Inferior parietal cortex (tissue), 1 donor: ENCODE measurements around the gene PUSL1.

Experiments
- DNase-seq: peaks from one replicate; pipeline ENCODE4 v3.0.0-alpha.2; 2016; ENCODE audit errors: extremely low spot score

Gene PUSL1

GRCh38 chr1:1352786-1353388 lies 44.5 kb downstream of the PUSL1 start:
- DNase-seq = no peak

- DNase-seq = no peak
These were observed 45.2 kb downstream of the PUSL1 start for GRCh38 chr1:1353389-1354151.

GRCh38 chr1:1354271-1355247 lies 46.2 kb downstream of the PUSL1 start:
- DNase-seq = no peak

- no peak for DNase-seq
These were observed 47.0 kb downstream of the PUSL1 start for GRCh38 chr1:1355416-1355815.

GRCh38 chr1:1356166-1356795 lies 47.9 kb downstream of the PUSL1 start:
- no peak for DNase-seq

- no peak for DNase-seq
These were observed 48.5 kb downstream of the PUSL1 start for GRCh38 chr1:1356796-1357401.

GRCh38 chr1:1357871-1358432 lies 49.6 kb downstream of the PUSL1 start:
- no peak for DNase-seq

GRCh38 chr1:1358433-1359271 lies 50.3 kb downstream of the PUSL1 start, which contains the start of gene MXRA8:
Gene MXRA8, minus strand, starts transcription at chr1:1358555. Its CDS starts 51 bp downstream, at chr1:1358504.
- DNase-seq = no peak

- no peak for DNase-seq
These were observed 50.9 kb downstream of the PUSL1 start for GRCh38 chr1:1359308-1359663.

GRCh38 chr1:1359664-1360468 lies 51.5 kb downstream of the PUSL1 start:
- DNase-seq = no peak

GRCh38 chr1:1360506-1361169 lies 52.2 kb downstream of the PUSL1 start:
- DNase-seq = no peak
